Effector memory CD8-positive, alpha-beta T cell (primary cell): Measurements from ENCODE around the gene RAC2.

Experiments
- ATAC-seq: fragments of 150-1000 bp; cut with Tn5 transposase; replicated peaks from 2 replicates; pipeline ENCODE4 v1.10.0; 2021; ENCODE audit warnings: mild to moderate bottlenecking, moderate library complexity
- DNase-seq, 3 experiments: peaks; one replicate each; pipeline ENCODE4 v3.0.0; 2021
- H3K27ac Mint-ChIP-seq, 2 donors: one replicate each; pipeline ENCODE4 v1.8.0; 2022; ENCODE audit warnings: mild to moderate bottlenecking in 2 of 2, mixed read lengths in 2 of 2, moderate library complexity in 2 of 2
- H3K27me3 Mint-ChIP-seq, 2 donors: one replicate each; pipeline ENCODE4 v1.8.0; 2022; ENCODE audit warnings: mixed read lengths in 2 of 2
- H3K36me3 Mint-ChIP-seq: one replicate; pipeline ENCODE4 v1.8.0; 2022; ENCODE audit warnings: mild to moderate bottlenecking, moderate library complexity, mixed read lengths; ENCODE audit not compliant: insufficient read depth
- H3K4me1 Mint-ChIP-seq, 2 donors: one replicate each; pipeline ENCODE4 v1.8.0; 2022; ENCODE audit warnings: low read depth in 2 of 2, mixed read lengths in 2 of 2
- H3K4me3 Mint-ChIP-seq, 2 donors: one replicate each; pipeline ENCODE4 v1.8.0; 2022; ENCODE audit warnings: mild to moderate bottlenecking in 2 of 2, mixed read lengths in 2 of 2, moderate library complexity in 2 of 2
- H3K9me3 Mint-ChIP-seq, 2 donors: one replicate each; pipeline ENCODE4 v1.8.0; 2022; ENCODE audit warnings: mixed read lengths in 2 of 2

RAC2 gene

DNA sequence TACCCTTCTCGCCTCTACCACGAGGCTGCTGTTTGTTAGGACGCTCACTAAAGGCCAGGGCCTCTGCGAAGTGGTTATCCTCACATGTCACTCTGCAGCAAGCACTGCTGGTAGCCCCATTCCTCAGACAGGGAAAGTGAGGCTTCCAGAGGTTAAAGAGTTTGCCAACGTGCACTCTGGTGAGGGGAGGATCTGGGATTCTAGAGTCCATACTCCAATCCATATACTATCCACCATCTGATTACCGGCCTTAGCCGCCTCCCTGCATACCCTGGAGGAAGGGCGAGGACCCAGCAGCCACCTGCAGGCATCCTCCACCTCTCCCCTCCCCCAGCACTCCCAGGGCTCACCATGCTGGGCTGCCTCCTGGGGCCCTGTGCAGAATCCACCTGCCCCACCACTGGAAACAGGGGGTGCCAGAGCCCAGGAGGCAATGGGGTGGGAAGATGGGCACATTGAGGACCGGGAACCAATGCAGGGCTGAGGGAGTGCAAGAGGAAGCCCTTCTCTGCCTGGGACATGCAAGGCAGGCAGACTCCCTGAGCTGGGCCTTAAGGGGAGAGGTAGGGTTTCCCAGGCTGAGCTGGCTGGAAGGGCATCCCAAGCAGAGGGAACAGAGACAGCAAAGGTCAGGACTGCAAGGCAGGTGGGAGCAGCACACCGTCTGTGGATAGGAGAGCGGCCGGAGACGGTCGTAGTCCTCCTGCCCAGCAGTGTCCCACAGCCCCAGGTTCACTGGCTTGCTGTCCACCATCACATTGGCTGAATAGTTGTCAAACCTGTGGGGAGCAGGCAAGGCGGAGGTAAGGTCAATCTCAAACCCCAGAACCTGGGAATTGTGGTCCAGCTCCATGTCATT, 11.7 kb downstream of the RAC2 start:
- Mint-ChIP-seq H3K27me3 (no peaks in the 10 kb centered on the region), H3K36me3 (peaks cover 88% of the 10 kb centered on the region), H3K9me3 (no peaks in the 10 kb centered on the region), H3K4me1 (peaks cover 87 to 89% of the 10 kb centered on the region in 2 donors), H3K27ac (peak overlapping the region; percentile 98 to 99), H3K4me3 (peak overlapping the region; percentile 82 to 83)
- DNase-seq (no peak), ATAC-seq (no peak)

DNA sequence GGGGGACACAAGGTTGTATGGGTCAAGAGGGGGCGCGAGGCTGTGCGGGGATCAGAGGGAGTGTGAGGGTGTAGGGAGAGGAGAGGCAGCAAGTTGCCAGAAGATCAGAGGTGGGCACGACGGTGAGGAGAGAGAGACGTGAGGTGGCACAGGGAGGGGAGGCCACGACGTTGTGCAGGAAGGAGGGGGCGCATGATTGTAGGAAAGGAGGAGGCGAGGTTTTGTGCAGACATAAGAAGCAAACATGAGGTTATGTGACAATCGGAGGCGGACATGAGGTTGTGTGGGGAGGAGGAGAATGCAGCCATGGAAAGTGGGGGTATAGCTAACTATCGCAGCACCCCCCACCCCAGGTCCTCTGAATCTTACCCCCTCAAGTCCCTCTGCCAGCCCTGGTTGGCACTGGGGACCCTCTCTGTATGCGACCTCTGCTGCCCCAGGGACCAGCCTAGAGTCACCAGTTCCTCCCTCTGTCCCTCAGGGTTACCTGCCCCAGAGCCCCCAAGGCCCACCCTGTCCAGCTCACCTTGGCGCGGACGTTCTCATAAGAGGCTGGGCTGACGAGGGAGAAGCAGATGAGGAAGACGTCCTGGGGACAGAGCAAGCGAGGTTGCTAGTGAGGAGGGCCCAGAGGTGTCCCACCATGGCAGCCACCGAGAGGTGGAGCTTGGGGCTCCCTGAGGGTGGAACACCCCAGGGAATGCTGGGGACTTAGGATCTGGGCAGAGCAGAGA, 12.5 kb downstream of the RAC2 start:
- Mint-ChIP-seq H3K27me3 (no peaks in the 10 kb centered on the region), H3K9me3 (no peaks in the 10 kb centered on the region), H3K36me3 (peaks cover 81% of the 10 kb centered on the region), H3K4me1 (peaks cover 80 to 83% of the 10 kb centered on the region in 2 donors), H3K27ac (peak overlapping the region; percentile 98 to 99), H3K4me3 (peak overlapping the region; percentile 82 to 83)
- ATAC-seq: peak; percentile 16
- DNase-seq: no peak

DNA sequence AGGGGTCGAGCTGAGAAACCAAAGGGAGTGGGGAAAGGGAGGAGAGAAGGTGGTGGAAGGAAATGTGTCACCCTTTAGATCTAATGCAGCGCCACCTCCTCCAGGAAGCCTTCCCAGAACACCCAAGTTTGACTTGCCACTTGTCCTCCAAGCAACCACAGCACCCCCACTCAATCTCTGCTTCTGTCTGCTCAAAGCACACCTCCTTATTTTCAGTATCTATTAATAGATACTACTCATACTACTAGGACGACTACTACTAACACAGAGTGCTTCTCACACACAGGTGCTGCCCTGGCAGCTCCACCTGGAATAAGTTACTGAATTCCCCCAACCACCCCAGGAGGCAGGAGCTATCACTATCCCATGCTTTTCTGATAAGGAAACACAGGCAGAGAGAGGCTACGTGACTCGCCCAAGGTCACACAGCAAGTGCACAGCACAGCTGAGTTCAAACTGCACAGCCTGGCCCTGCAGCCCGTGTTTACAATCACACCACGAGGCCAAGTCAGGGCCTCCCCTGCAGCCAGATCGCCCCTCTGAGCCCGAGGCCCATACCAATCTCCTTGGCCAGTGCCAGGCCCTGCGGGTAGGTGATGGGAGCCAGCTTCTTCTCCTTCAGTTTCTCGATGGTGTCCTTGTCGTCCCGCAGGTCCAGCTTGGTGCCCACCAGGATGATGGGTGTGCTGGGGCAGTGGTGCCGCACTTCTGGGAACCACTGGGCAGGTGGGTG, 13.2 kb downstream of the RAC2 start:
- no peaks in the 10 kb centered on the region for H3K27me3 Mint-ChIP-seq
- ATAC-seq (peak; percentile 31), DNase-seq (peak in 1 of 3 experiments; percentile 43)
- peaks cover 80% of the 10 kb centered on the region for H3K36me3 Mint-ChIP-seq
- peak overlapping the region; percentile 98 to 99 for H3K27ac Mint-ChIP-seq
- H3K4me3 Mint-ChIP-seq: peak overlapping the region; percentile 82 to 83
- no peaks in the 10 kb centered on the region for H3K9me3 Mint-ChIP-seq
- peaks cover 81 to 83% of the 10 kb centered on the region in 2 donors for H3K4me1 Mint-ChIP-seq

DNA sequence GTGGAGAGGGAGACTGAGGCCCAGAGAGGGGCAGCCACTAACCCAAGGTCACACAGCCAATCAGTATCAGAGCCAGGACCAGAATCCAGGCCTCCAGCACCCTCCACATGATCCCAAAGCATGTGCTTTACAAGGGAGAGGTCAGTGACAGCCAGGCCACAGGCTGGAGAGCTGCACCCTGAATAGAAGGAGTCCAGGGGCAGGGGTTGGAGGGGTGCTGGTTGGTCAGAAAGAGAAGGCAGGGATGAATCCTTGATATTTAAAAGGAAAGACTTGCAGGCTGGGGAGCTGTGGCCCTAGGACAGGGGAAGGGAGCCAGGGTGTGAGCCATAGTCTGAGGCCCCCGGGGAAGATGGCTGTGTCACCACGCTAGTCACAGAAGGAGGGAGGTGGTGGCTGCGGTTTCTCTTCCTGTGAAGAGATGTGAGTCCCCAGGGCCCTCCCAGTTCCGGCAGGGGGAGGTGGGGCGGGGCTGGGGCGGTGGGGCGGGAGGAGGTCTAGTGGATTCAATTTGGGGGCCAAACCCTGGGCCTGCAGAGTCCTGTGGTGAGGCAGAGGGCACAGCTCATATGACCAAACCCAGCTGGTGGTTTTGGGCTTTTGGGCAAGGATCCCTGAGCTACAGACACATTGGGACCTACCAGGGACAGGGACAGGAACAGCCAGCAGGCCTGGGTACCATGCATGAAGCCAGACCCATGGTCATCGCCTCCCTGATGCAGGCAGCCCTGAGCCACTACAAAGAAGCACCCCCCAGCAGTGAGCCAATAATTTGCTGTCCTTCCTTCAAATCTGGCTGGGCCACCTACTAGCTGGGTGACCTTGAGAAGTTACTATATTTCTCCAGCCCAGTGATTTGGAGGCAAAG, 14.0 kb downstream of the RAC2 start:
- Mint-ChIP-seq H3K27me3 (no peaks in the 10 kb centered on the region), H3K36me3 (peaks cover 80% of the 10 kb centered on the region), H3K27ac (peak overlapping the region; percentile 98 to 99), H3K9me3 (no peaks in the 10 kb centered on the region), H3K4me3 (peak overlapping the region; percentile 82 to 83), H3K4me1 (peaks cover 81 to 83% of the 10 kb centered on the region in 2 donors)
- DNase-seq (peak; percentile 84 to 86 (median 84)), ATAC-seq (peak; percentile 90)

DNA sequence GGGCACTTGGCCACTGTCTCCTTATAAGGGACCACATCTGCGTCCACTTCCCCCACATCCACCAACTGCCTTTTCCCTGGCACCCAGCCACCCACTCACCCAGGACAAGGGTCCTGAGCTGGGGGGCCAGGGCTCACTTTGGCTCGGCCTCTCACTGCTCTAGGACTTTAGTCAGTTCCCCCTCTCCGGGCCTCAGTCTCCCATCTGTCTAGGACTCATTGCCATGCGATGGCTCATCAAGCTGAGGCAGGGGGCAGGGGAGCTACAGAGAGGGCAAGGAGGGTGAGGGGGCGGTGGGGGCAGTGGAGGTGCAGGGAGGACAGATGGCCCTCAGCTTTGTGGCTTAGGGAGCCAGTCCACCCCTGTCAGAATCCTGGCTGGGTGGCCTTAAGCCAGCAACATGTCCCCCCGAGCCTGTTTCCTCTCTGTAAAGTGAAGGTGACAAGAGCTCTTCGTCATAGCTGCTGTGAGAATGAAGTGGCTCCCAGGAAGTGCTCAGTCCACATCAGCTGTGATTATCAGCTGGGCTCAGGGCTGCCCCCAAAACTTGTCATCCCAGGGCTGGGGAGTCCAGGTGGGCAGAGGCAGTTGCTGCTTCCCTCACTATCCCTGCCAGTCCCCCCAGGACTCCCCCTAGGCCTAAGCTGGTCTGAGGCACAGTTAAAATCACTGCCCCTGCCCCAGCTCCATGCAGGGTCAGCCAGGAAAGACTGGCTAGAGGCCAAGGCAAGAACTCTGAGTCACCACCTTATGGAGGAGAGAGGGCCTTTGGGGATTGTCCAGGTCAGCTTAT, 14.9 kb downstream of the RAC2 start:
- no peaks in the 10 kb centered on the region for H3K9me3 Mint-ChIP-seq
- H3K36me3 Mint-ChIP-seq: peaks cover 80% of the 10 kb centered on the region
- peak; percentile 32 for ATAC-seq
- peak overlapping the region; percentile 82 to 83 for H3K4me3 Mint-ChIP-seq
- peaks cover 83 to 84% of the 10 kb centered on the region in 2 donors for H3K4me1 Mint-ChIP-seq
- no peaks in the 10 kb centered on the region for H3K27me3 Mint-ChIP-seq
- no peak for DNase-seq
- H3K27ac Mint-ChIP-seq: peak overlapping the region; percentile 98 to 99

DNA sequence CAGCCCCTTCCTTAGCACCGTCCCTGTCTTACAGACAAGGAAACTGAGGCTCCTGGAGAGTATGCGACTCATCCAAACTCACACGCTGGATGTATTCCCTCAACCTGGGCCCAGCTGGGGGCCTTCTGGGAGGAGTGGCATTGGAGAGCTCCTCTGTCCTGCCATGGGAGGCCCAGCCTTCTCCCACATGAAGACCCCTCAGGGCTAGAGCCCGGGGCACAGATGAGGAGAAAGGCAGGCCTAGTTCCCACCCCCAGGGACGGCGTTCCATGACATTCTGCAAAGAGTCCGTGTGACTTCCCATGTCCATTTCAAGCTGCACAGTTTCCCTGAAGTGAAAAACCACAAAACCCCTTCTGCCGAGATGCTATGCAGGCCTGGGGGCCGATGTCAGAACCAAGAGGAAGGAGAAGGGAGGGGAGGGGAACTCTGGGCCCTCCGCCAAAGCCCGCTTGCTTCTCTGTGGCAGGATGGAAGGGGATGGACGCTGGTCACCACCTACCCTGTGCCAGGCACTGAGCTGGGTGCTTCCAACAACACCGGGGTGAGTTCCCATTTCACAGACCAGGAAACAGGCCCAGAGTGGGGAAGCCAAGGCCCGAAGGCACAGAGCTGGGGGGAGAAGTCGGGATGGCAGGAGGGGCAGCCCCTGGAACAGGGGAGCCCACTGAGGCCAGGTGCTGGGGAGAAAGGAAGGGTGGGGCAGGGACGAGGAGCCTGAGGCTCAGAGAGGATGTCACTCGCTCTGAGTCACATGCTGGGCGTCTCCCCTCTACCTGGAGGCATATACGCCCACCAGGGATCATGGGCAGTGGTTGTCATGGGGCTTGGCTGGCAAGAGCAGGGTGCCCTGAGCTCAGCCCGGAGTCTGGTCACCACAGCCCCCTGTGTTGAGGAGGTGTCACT, 15.7 kb downstream of the RAC2 start:
- H3K27me3 Mint-ChIP-seq: no peaks in the 10 kb centered on the region
- DNase-seq: no peak
- no peaks in the 10 kb centered on the region for H3K9me3 Mint-ChIP-seq
- peaks cover 80% of the 10 kb centered on the region for H3K36me3 Mint-ChIP-seq
- peak overlapping the region; percentile 98 to 99 for H3K27ac Mint-ChIP-seq
- no peak for ATAC-seq
- peaks cover 83 to 84% of the 10 kb centered on the region in 2 donors for H3K4me1 Mint-ChIP-seq
- H3K4me3 Mint-ChIP-seq: peak overlapping the region; percentile 82 to 83

DNA sequence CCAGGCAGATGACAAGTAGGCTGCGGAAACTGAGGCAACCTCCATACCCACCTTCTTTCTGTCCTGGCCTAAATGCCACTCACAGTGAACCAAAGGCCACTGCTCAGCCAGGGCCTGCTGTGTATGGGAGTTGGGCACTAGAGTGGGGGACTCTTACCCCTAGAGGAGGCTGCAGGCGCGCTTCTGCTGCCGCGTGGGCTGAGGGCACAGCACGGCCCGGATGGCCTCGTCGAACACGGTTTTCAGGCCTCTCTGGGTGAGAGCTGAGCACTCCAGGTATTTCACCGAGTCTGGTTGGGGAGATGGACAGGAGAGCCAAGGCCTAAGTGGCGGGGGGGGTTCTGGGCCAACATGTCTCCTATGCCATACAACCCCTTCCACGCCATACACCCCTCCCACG, 17.6 kb downstream of the RAC2 start:
- Mint-ChIP-seq H3K9me3 (no peaks in the 10 kb centered on the region), H3K36me3 (peaks cover 74% of the 10 kb centered on the region), H3K4me3 (no peak overlapping the region), H3K4me1 (peaks cover 86 to 87% of the 10 kb centered on the region in 2 donors), H3K27me3 (no peaks in the 10 kb centered on the region), H3K27ac (peak overlapping the region in 1 of 2 donors; percentile 30)
- ATAC-seq (no peak), DNase-seq (no peak)

DNA sequence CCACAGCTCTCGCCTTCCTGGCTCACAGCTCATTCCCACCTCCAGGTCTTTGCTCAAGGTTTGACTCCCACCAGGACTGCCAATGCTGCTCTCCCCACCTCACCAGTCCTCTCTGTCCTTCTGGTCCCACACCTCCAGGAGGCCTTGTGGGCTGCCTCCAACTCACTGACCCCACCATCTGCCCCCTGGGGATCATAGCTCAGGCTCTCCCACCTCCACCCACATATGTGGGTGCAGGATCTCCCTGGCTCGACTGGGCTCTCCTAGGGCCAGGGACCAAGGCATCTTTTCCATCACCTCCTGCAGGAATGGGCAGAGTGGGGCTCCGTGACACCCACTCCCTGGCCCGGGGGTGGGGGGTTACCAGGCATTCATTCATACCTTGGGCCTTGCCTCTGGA, 18.0 kb downstream of the RAC2 start:
- H3K9me3 Mint-ChIP-seq: no peaks in the 10 kb centered on the region
- no peak overlapping the region for H3K4me3 Mint-ChIP-seq
- DNase-seq (no peak), ATAC-seq (no peak)
- no peaks in the 10 kb centered on the region for H3K27me3 Mint-ChIP-seq
- peaks cover 69% of the 10 kb centered on the region for H3K36me3 Mint-ChIP-seq
- H3K4me1 Mint-ChIP-seq: peaks cover 86 to 87% of the 10 kb centered on the region in 2 donors
- peak overlapping the region; percentile 30 to 77 for H3K27ac Mint-ChIP-seq

DNA sequence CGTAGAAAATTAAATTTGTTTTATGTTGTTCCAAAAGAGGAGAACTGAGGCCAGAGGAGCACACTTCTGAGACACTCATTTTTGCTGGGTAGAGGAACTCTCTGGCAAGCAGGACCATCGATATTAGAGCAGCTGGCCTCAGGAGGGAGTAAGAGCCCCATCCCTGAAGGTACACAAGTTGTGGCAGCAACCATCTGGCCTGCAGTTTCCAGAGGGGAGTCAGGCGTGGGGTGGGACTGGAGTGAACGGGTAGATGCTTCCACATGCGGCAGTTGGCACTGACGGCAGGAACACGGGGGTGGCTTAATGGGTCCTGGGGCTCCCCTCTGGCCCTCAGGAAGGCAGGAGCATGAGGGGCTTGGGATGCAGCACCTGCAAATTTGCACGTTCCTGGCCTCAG, 18.6 kb downstream of the RAC2 start:
- Mint-ChIP-seq H3K27ac (peak overlapping the region; percentile 30 to 77), H3K4me1 (peaks cover 85 to 87% of the 10 kb centered on the region in 2 donors), H3K4me3 (peak overlapping the region in 1 of 2 donors; percentile 8), H3K36me3 (peaks cover 63% of the 10 kb centered on the region), H3K27me3 (no peaks in the 10 kb centered on the region), H3K9me3 (no peaks in the 10 kb centered on the region)
- DNase-seq: no peak
- no peak for ATAC-seq

DNA sequence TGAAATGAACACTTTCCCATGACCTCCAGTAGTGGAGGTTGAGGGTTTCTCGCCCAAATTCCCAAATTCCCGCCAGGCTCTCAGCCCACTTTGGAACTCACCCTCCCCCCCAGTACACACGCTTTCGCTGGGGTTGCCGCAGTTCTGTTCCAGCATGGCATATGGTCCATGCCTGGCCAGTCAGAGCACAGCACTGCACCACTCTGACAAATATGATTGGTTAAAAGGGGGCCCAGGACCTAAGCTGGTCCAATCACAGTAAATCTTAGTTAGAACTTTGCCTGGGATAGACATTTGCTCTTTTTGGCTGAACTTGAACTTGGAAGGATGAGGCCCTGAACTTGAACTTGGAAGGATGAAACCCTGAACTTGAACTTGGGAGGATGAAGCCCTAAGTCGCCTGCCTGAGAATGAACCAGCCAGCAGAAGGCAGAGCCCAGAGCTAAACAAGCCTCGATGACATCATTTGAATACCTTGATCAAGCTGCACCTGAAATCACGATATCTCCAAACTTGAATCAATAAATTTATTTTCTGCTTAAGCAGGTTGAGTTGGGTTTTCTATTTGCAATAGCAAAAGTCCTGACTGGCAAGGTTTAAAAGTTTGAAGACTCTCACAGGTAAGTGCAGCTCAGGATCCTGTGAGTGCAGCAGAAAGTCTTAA, 19.2 kb downstream of the RAC2 start:
- ATAC-seq: no peak
- peaks cover 57% of the 10 kb centered on the region for H3K36me3 Mint-ChIP-seq
- peaks cover 84 to 86% of the 10 kb centered on the region in 2 donors for H3K4me1 Mint-ChIP-seq
- peak overlapping the region; percentile 77 to 82 for H3K27ac Mint-ChIP-seq
- no peak overlapping the region for H3K4me3 Mint-ChIP-seq
- no peak for DNase-seq
- H3K9me3 Mint-ChIP-seq: no peaks in the 10 kb centered on the region
- H3K27me3 Mint-ChIP-seq: no peaks in the 10 kb centered on the region
